Measurements from ENCODE around the gene TM9SF2.

Gene TM9SF2

DNA sequence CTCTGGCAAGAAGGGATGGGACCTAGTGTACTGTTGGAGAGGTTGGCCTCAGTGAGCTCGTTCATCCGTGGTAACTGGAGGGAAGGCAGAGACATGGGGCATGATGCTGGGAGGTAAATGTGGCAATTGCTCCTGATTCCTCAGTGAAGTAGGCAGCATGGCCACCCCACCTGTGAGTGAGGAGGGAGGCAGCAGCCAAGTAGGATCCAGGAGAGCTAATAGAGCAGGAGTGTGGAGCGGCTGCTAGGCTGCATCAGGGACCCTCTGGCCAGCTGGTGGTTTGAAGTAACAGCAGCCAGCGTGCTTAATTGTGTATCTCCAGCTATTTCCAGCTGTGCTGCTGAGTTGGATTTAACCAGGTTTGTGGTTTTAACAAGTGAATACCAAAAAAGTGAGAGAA lies 24.7 kb downstream of the TM9SF2 start:
- Histone ChIP-seq H3K4me3 (no peak overlapping the region), H3K27ac (no peak overlapping the region)

DNA sequence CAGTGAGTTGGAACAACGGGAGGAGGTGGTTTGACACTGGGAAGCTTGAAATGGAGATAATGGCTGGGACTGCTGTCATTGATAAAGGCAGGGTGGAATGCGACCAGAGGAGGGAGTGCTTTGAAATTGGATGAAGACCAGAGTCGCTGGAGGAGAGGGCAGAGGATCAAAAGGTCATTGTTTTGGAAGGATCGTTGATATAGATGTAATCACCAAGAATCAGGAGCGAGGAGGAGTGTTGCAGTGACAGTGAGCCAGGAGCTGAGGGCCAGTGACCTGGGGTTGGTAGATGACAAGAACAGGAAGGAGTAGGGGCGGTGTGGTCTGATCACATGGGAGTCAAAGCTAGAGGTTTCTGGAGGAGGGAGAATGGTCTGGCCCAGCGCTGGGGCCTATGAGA lies 25.3 kb downstream of the TM9SF2 start:
- Histone ChIP-seq H3K27ac (no peak overlapping the region), H3K4me3 (no peak overlapping the region)

DNA sequence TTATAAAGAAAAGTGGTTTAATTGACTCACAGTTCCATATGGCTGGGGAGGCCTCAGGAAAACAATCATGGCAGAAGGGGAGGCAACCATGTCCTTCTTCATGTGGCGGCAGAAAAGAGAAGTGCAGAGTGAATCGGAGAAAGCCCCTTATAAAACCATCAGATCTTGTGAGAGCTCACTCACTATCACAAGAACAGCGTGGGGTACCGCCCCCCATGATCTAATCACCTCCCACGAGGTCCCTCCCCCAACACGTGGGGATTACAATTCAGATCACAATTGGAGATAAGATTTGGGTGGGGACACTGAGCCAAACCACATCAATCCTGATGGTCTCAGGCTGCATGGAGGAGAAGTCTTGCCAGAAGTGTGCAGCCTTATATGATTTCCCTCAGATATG lies 26.0 kb downstream of the TM9SF2 start:
- Histone ChIP-seq H3K27ac (no peak overlapping the region), H3K4me3 (no peak overlapping the region)

DNA sequence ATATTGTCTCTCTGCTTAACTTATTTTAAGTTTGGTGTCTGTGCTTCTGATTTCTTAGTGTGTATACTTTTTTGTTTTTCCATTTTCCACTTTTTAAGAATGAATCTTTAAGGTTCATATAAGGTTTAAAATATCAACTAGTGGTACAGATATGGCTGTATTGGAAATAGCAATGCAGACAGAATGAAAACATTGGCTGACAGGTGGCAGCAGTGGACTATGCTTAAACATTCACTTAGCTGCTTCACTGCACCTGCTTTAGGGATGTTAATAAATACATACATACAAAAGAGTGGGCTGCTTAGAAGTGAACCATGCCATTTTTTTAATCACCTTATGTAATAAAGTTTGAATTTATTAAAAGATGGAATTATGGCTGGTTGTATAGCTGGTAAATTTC lies 27.3 kb downstream of the TM9SF2 start:
- no peak overlapping the region for H3K27ac ChIP-seq
- H3K4me3 ChIP-seq: no peak overlapping the region

DNA sequence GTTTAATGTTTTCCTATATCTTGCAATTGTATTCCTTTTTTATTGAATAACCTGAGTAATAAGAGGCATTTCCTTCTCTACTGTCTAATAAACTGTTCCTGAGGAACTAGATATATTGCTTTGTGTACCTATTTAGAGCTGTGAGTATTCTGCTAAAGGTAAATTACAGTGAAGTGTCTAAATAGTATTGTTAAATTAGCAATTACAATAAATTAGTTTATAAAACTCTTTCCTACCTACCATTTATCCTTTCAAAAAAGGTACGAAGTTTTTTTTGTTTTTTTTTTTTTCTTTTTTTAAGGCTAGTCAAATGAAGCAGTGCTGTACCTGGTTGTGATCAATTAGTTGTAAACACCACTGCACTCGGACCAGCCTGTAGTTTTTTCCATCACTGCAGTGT lies 34.8 kb downstream of the TM9SF2 start:
- H3K4me3 ChIP-seq: no peak overlapping the region
- no peak overlapping the region for H3K27ac ChIP-seq

DNA sequence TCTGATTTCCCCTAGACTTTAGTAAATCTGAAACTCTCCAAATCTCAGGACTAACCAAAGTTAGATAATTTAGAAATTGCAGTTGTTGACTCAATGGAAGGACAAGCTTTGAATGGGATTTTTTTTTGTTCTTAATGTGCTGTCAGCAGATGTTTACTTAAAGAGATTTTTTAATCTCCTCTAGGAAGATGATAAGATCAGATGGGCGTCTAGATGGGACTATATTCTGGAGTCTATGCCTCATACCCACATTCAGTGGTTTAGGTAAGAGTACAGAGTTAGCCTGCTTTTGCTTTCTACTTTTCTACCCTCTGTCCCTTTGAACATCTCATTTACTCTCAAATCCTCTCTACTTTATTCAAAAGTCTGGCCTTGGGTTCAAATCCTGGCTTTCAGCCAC lies 39.3 kb downstream of the TM9SF2 start:
- Histone ChIP-seq H3K27ac (peak overlapping the region in 1 of 21 experiments; percentile 10), H3K4me3 (no peak overlapping the region)

DNA sequence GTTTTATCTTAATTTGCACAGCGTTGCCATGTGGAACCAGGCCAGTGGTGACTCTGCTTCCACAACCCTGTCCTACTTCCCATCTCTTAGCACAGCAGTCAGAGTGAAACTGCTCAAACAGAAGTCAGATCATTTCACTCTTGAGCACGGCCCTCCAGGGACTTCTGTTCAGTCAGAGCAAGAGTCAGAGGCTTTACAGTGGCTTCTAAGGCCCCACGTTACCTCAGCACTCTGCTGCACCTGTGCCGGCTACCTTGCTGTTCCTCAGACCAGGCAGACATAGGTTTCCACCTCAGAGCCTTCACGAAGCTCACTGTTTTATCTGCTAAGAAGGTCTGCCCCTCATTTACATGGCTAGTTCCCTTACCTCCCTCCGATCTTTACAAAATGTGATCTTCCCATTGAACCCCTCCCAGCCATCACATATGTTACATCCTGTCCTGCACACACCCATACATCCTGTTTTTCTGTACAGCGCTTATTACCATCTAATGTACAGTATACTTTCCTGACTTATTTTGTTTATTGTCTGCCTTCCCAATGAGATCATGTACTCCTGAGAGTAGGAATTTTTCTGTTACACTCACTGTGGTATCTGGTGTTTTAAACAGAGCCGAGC lies 41.6 kb downstream of the TM9SF2 start:
- no peak overlapping the region for H3K4me3 ChIP-seq
- peak overlapping the region in 6 of 21 experiments; percentile 8 to 80 (median 54) for H3K27ac ChIP-seq

DNA sequence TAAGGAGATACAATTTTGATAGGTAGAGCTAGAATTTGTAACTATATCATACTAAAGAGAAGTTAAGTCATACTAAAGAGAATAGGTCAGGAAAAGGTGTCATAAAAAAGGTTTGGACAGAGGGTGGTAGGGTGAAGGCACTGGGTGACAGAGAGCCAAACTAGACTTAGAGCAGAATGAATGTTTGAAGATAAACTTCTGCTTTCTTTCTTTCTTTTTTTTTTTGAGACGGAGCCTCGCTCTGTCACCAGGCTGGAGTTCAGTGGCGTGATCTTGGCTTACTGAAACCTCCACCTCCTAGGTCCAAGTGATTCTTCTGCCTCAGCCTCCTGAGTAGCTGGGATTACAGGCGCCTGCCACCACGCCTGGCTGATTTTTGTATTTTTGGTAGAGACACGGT lies 44.1 kb downstream of the TM9SF2 start:
- Histone ChIP-seq H3K27ac (no peak overlapping the region), H3K4me3 (no peak overlapping the region)

DNA sequence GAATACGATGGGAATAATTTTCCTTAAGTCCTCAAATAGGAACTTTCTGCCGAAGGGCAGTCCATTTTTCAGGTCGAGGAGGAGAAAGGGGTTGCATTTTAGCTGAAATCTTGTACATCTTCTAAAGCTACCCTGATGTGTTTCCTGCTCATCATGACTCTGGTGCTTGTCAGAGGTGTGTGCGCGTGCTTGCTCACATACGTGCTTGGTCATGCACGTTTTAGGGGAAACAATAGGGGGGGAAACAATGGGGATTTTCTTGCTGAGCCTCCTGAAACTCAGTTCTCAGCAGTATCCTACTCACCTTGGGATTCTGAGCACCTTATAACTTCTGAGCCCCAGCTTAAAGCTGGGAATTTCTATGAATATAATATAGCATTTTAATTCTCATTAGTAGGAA lies 44.7 kb downstream of the TM9SF2 start:
- Histone ChIP-seq H3K4me3 (no peak overlapping the region), H3K27ac (no peak overlapping the region)

DNA sequence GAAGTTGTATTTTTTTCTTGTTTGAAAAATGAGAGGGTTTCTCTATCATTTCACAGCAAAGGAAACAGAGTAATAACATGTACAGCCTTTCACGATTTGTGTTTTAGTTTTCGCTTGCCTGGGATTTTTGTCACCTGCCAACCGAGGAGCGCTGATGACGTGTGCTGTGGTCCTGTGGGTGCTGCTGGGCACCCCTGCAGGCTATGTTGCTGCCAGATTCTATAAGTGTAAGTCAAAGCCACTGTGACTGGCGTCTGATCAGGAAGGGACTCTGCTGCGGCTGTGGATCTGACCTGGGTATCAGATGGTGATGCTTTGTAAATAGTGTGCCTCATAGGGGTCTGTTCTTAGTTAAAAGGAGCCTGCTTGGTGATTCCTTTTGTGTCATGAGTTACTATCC lies 45.6 kb downstream of the TM9SF2 start:
- Histone ChIP-seq H3K27ac (no peak overlapping the region), H3K4me3 (no peak overlapping the region)

DNA sequence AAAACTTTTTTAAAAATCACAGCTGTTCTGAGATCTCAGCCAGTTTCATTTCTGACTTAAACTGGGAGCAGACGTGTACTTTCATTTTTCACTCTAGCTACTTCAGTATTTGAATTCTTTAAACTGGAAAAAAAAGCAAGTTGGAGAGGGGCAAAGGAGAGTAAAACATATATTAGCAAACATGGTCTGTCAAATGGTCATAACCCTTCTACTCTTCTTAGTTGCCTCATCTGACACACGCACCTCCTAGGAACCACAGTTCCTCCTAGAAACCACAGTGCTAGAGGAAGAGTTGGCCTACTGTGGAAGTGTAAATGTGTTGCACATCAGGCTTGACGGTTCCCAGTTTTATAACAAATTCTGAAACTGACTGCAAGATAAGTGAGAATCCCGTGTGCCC lies 47.2 kb downstream of the TM9SF2 start:
- Histone ChIP-seq H3K27ac (peak overlapping the region in 2 of 21 experiments; percentile 6 to 76), H3K4me3 (no peak overlapping the region)

DNA sequence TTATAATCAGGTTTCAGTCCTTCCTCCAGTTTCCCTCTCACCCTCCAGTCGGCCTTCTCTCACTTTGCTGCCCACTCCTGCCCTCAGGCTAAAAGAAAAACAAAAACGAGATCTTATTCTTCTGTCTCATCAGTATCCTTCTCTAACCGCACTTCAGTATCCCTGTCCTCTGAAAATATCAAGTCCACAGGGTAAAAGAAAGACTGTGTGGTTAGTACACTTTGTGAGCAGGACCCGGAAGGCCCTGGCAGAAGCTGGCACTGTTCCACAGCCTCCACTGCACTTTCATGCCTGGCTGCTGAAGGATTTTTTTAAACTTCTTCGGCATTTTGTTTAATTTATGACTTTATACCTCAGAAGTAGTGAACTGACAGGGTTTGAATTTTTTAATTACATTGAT lies 51.8 kb downstream of the TM9SF2 start:
- Histone ChIP-seq H3K4me3 (no peak overlapping the region), H3K27ac (no peak overlapping the region)

DNA sequence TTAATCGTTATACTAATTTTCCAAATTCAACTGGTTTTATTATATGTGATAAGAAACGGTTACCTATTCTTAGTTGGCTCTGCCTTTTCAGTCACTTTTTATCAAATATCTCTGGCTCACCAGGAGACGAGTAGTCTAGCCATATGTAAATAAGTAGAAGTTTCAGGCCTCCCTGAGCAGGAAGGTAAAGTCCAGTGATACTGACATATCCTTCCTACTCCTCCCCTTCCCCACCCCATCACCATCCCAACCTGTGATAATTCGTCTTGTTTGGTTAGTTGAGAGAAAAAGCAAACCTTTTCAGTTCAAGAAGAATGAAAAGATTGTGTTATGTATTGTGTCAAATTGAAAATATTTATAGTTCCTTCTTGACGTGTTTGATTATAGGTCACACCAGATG lies 53.9 kb downstream of the TM9SF2 start:
- Histone ChIP-seq H3K4me3 (no peak overlapping the region), H3K27ac (no peak overlapping the region)

DNA sequence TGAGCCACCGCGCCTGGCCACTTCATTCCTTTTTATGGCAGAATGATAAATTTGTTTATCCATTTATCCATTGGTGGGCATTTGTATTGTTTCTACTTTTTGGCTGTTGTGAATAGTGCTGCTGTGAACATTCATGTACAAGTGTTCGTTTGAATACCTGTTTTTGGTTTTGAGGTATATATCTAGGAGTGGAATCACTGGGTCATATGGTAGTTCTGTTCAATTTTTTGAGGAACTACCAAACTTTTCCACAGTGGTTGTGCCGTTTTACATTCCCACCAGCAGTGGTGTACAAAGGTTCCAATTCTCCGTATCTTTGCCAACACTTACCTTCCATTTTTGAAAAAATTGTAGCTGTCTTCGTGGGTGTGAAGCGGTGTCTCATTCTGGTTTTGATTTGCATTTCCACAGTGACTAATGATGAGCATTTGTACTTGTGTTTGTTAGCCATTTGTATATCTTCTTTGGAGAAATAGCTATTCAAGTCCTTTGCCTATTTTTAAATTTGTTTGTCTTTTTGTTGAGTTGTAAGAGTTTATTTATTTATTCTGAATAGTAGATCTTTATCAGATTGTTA lies 55.7 kb downstream of the TM9SF2 start:
- no peak overlapping the region for H3K27ac ChIP-seq
- no peak overlapping the region for H3K4me3 ChIP-seq

DNA sequence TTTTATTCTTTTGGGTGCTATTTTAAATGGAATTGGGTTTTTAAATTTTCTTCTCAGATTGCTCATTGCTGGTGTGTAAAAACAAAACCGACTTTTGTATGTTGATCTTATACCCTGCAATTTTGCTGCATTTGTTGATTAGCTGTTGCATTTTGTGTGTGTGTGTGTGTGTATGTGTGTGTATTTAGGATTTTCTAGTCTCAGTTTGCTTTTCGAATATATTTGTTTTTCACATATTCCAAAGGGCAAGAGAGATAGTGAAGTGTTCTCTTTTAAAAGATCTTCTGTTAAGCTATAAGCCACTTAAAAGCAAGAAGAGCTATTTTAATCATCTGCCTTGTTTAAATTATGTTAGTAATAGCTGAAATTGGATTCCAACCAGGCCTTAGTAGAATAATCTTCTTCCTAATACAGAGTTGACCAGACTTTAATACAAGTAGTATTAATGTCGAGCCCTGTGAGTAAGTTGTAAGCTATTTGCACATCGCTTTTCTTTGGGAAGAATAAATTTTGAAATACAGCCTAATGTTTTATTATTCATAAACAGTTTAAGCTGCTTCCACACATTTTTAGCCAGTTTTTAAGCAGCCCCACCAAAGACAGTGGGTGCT lies 57.4 kb downstream of the TM9SF2 start:
- Histone ChIP-seq H3K27ac (no peak overlapping the region), H3K4me3 (no peak overlapping the region)

DNA sequence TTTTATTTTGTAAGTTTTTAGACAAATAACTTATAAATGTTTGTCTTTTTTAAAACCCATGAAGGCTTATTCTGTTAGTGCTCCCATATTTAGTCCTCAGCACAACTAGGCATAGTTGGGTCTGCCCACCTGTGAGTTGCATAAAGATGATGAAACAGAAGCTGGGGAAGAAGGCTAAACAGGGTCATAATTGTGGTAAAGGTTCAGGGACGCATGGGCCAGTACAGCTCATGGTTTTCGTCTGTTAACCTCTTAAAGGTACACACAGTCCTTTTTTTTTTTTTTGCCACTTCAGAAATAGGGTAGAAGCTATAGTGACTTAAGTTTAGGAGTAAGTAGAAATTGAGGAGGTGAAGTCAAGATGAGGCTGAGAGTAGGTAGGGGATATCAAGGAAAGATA lies 58.3 kb downstream of the TM9SF2 start:
- Histone ChIP-seq H3K27ac (no peak overlapping the region), H3K4me3 (no peak overlapping the region)

DNA sequence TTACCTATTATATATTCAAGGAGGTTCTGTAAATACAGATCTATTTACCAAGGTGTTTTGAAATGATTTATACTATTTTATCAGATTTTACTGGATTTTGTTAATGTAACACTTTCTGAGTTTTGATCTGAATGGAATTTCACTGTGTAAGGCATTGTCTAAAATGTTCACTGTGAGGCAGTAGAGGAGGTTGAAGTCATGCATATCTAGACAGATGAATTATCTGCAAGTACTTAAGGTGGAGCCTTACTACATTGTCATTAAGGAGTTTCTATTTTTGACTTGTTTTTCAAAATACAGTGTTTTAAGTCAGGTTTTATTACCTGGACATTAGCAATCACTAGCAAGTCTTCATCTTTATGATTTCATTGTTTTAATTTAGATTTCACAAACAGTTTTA lies 62.1 kb downstream of the TM9SF2 start:
- H3K4me3 ChIP-seq: no peak overlapping the region

DNA sequence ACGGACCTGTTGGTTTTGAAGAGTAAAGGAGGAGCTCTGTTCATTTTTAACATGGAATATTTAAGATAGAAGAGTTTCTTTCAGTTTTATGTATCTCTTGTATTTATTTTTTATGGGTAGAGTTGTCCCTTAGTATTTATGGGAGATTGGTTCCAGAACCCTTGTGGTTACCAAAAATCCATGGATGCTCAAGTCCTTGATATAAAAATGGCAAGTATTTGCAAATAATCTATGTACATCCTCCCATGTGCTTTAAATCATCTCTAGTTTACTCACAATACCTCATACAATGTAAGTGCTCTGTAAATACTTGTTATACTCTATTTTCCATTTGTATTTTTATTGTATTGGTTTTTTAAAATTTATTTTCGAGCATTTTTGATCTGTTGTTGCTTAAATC lies 63.1 kb downstream of the TM9SF2 start:
- H3K4me3 ChIP-seq: no peak overlapping the region
- no peak overlapping the region for H3K27ac ChIP-seq

More for the DNA sequence above, 62.1 kb downstream of the TM9SF2 start:
- H3K27ac ChIP-seq: no peak overlapping the region

DNA sequence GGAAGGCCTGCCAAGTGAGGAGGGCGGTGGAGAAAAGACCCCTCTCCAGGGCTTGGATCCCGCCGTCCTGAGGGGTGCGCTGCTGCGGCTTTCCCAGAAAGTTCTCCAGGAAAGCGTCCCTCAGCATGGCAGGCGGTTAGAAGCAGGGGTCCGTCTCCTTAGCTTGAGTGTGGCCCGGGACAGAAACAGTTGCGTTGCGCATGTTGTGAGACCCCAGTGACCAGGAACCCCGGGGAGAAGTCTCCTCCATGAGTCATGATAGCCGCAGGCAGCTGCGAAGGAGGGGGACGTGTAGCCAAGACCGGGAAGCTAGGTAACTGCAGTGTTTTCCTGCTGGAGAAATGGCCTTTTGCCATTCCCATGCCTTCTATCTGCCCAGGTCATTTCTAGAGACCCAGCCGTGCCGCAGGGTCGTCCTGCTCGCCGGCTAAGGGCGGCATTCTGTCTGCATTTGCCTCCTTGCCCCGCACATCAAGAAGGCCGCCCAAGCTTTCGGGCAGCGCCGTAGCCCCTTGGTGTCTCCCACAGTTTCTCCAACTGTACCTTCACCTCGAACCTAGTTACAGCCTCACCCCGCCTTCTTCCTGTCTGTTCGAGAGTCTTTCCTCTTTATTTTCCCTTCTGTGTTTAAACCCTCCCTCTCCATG lies 64.3 kb downstream of the TM9SF2 start:
- Histone ChIP-seq H3K4me3 (no peak overlapping the region), H3K27ac (no peak overlapping the region)

DNA sequence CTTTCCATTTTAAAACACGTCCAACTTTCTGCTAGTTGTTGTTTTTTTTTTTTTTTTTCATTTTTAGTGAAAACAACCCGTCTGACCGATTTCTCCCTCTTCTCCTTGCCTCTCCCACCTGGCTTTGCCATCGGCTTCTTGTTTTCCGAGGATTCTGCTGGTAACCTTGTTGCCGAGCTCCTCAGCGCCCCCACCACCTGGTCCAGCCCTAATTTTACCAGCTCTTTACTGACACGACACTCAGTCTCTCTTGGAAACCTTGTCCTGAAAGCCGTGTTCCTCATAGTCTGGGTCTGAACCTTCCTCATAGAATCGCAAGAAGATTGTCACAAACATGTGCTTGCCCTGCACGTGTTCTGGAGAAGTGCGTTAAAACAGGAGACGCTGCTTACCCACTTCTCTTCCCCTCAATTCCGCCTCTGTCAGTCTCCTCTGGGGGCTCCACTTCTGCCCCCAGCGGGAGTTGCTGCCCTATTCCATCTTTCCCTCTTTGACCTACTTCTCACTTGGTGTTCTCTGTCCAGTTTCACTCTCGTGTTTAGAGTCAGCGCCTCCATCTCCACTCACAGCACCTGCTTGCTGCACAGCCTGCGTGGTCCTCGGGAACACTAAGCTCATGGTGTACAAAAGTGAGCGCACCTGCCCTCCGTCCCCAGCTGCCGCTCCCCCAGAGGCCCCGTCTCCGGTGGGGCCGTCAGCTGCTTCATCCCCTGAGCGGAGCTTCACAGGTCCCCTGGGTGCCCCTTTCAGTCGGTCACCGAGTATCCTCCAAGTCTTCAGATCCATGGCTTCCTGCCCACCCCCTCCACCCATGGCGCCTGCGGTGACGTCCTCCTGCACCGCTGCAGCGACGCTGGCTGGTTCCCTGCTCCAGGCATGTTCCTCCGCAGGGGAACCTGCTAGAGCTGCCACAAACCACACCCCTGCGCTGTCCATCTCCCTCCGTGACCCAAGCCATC lies 65.1 kb downstream of the TM9SF2 start:
- H3K4me3 ChIP-seq: no peak overlapping the region

More for the DNA sequence above, 65.1 kb downstream of the TM9SF2 start:
- H3K27ac ChIP-seq: no peak overlapping the region

All from skin epidermis (tissue), 12 donors.